Measurements from ENCODE around the gene FCHSD1. TPM values are rescaled to one million over a fixed set of nuclear protein-coding genes. Genes with fewer than 3 reads are reported as not detected.

Gene FCHSD1
- total RNA-seq, 1 experiment from 2014 or later = 23.1 TPM

DNA sequence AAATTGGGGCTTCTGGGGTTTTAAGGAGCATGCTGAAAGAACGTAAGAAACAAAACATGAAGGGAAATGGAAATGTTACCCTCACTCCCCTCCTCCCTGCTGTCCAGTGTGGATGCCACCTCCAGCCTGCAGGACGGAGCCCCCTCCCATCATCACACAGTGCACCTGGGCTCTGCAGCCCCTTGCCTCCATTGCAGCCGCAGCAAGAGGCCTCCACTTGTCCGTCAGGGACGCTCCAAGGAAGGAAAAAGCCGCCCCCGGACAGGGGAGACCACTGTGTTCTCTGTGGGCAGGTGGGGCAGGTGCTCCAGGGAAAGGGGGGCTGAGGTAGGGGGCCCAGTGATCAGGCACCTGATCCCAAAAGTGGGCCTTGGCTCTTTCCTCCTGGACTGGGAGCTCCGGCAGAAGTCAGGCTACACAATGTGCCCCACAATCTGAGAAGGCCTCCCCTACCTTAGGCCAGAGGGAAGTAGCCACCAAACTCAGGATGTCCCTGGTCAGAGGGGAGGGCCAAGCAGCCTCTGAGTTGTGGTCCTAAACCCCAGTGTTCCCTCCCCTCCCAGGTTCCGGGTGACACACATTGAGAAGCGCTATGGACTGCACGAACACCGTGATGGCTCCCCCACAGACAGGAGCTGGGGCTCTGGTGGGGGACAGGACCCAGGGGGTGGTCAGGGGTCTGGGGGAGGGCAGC is 11.7 kb downstream of the FCHSD1 start:
- no peak overlapping the region for H2BK120ac ChIP-seq (ENCODE audit: low read depth, low read length, poor library complexity, severe bottlenecking)
- H4K8ac ChIP-seq (replicated peaks; ENCODE audit: insufficient read length, low read depth, low read length) = no peak overlapping the region
- no peak overlapping the region for H2BK5ac ChIP-seq (ENCODE audit: insufficient read length, low read length)
- no peak for DNase-seq
- H3K14ac ChIP-seq (ENCODE audit: insufficient read depth, low read length) = no peak overlapping the region
- Mint-ChIP-seq H3K27ac (no peak overlapping the region; a peak in 1 of 7 replicates), H3K4me3 (no peak overlapping the region), H3K36me3 (ENCODE audit: insufficient read depth in 1 of 3, low read depth in 3 of 3) (peaks cover 19 to 26% (median 19%) of the 10 kb centered on the region in 3 experiments; a peak in 6 of 7 replicates), H3K9me3 (no peaks in the 10 kb centered on the region; a peak in 1 of 5 replicates), H3K4me1 (peaks cover 22 to 28% of the 10 kb centered on the region in 2 experiments), H3K27me3 (ENCODE audit: low read depth) (peaks cover 2% of the 10 kb centered on the region)
- no peak overlapping the region for H2BK12ac ChIP-seq (ENCODE audit: insufficient read length, low read depth, low read length)
- no CpG with 5 or more reads among the region's 12 CpGs for WGBS (ENCODE audit: extremely low coverage, insufficient read length, low lambda C conversion rate)
- H3T11ph ChIP-seq (ENCODE audit: low read length) = no peak overlapping the region
- H3K4me2 ChIP-seq (ENCODE audit: insufficient read depth, insufficient read length, low read length) = no peak overlapping the region
- H3K18ac ChIP-seq (ENCODE audit: insufficient read length, low read depth, low read length) = no peak overlapping the region
- no peak overlapping the region for H3K9ac ChIP-seq (ENCODE audit: extremely low read depth, insufficient read length, low read length)
- H3K4ac ChIP-seq (ENCODE audit: low read depth, low read length) = no peak overlapping the region
- H2AK5ac ChIP-seq (ENCODE audit: insufficient read length, low read length) = no peak overlapping the region
- TF ChIP-seq, protein P1, sequence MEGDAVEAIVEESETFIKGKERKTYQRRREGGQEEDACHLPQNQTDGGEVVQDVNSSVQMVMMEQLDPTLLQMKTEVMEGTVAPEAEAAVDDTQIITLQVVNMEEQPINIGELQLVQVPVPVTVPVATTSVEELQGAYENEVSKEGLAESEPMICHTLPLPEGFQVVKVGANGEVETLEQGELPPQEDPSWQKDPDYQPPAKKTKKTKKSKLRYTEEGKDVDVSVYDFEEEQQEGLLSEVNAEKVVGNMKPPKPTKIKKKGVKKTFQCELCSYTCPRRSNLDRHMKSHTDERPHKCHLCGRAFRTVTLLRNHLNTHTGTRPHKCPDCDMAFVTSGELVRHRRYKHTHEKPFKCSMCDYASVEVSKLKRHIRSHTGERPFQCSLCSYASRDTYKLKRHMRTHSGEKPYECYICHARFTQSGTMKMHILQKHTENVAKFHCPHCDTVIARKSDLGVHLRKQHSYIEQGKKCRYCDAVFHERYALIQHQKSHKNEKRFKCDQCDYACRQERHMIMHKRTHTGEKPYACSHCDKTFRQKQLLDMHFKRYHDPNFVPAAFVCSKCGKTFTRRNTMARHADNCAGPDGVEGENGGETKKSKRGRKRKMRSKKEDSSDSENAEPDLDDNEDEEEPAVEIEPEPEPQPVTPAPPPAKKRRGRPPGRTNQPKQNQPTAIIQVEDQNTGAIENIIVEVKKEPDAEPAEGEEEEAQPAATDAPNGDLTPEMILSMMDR (conservative IDR thresholded peaks at IDR 0.05) = no peak
- no peak overlapping the region for H4K91ac ChIP-seq (ENCODE audit: insufficient read length, low read depth, low read length)
- H2BK15ac ChIP-seq (ENCODE audit: low read depth, low read length) = no peak overlapping the region
- H3K23ac ChIP-seq (ENCODE audit: insufficient read length, low read depth, low read length) = no peak overlapping the region
- no peak overlapping the region for H4K5ac ChIP-seq (ENCODE audit: insufficient read length, low read depth, low read length)
- H3K23me2 ChIP-seq (ENCODE audit: insufficient read length, low read depth, low read length, poor library complexity, severe bottlenecking) = peaks cover 14% of the 10 kb centered on the region
- no peak overlapping the region for H3K27ac ChIP-seq (ENCODE audit: insufficient read length, low read depth, low read length)
- H3K9me3 ChIP-seq (ENCODE audit: control insufficient read depth, low read depth, low read length) = no peaks in the 10 kb centered on the region
- peaks cover 4% of the 10 kb centered on the region; the same call in 1 of the 2 replicates for H3K4me1 ChIP-seq (ENCODE audit: insufficient read depth, low read length)
- peaks cover 10% of the 10 kb centered on the region; the same call in 1 of the 2 replicates for H3K79me2 ChIP-seq (ENCODE audit: insufficient read depth, low read length)
- no peaks in the 10 kb centered on the region for H3K27me3 ChIP-seq (ENCODE audit: insufficient read depth, low read length)
- H4K20me1 ChIP-seq (ENCODE audit: control insufficient read depth, insufficient read depth, insufficient read length) = no peaks in the 10 kb centered on the region
- H2BK20ac ChIP-seq (ENCODE audit: low read depth, low read length, poor library complexity, severe bottlenecking) = no peak overlapping the region
- no peak overlapping the region for H3K56ac ChIP-seq (ENCODE audit: insufficient read length, low read depth, low read length)
- peaks cover 7% of the 10 kb centered on the region for H3K79me1 ChIP-seq (ENCODE audit: insufficient read depth, low read depth, low read length, poor library complexity, severe bottlenecking)
- no peak overlapping the region for H2AFZ ChIP-seq (ENCODE audit: low read length)
